Suprapubic skin (tissue), 4 donors: Measurements from ENCODE around the gene NSG2. TPM values are rescaled to one million over a fixed set of nuclear protein-coding genes. Genes with fewer than 3 reads are reported as not detected.

Experiments
- DNase-seq, 2 donors: peaks; one replicate each; pipeline ENCODE4 v3.0.0-alpha.2; 2019; ENCODE audit warnings: low spot score in 2 of 2
- H3K27ac ChIP-seq: fragments of 200-600 bp; sonication (generic); one replicate; pipeline ENCODE4 v1.5.1; 2019
- H3K27me3 ChIP-seq: fragments of 200-600 bp; sonication (generic); one replicate; pipeline ENCODE4 v1.5.1; 2019
- H3K36me3 ChIP-seq: fragments of 200-600 bp; sonication (generic); one replicate; pipeline ENCODE4 v1.5.1; 2019
- H3K4me1 ChIP-seq: fragments of 200-600 bp; sonication (generic); one replicate; pipeline ENCODE4 v1.5.1; 2019
- H3K4me3 ChIP-seq: fragments of 200-600 bp; sonication (generic); one replicate; pipeline ENCODE4 v1.5.1; 2019; ENCODE audit warnings: mild to moderate bottlenecking
- H3K9me3 ChIP-seq: fragments of 200-600 bp; sonication (generic); one replicate; pipeline ENCODE4 v1.5.1; 2019
- CTCF ChIP-seq, 2 donors: fragments of 200-600 bp in 1 of 2; fragments of 450-650 bp in 1 of 2; sonication (generic) in 1 of 2; IDR thresholded peaks; one replicate each; pipeline ENCODE4 v1.5.1; 2016 to 2019; ENCODE audit warnings: antibody characterized with exemption in 2 of 2, mild to moderate bottlenecking in 1 of 2, moderate library complexity in 1 of 2
- EP300 ChIP-seq: sonication (generic); formaldehyde crosslinking; IDR thresholded peaks from one replicate; pipeline ENCODE4 v1.6.1; 2017; ENCODE audit warnings: antibody characterized with exemption
- POLR2A ChIP-seq, 2 donors: fragments of 450-650 bp; IDR thresholded peaks; one replicate each; pipeline ENCODE4 v1.6.1; 2017; ENCODE audit warnings: antibody characterized with exemption in 2 of 2, mild to moderate bottlenecking in 2 of 2, moderate library complexity in 2 of 2
- POLR2AphosphoS5 ChIP-seq, 3 donors: sonication (generic); formaldehyde crosslinking; IDR thresholded peaks; one replicate each; pipeline ENCODE4 v1.6.1; 2017; ENCODE audit warnings: antibody characterized with exemption in 3 of 3
- WGBS: methylation state at CpG from one replicate; pipeline ENCODE4 v1.1.5; 2018; 5-methylcytosine and 5-hydroxymethylcytosine counted together
- total RNA-seq, 4 donors: library from RNA; depleted of rRNA; stranded (reverse); fragments of >200 nt; gene quantifications; one replicate each; pipeline ENCODE4 v1.1.0, GENCODE V29; 2016

The NSG2 gene
- total RNA-seq, 4 donors from 2014 or later, result not detected

DNA sequence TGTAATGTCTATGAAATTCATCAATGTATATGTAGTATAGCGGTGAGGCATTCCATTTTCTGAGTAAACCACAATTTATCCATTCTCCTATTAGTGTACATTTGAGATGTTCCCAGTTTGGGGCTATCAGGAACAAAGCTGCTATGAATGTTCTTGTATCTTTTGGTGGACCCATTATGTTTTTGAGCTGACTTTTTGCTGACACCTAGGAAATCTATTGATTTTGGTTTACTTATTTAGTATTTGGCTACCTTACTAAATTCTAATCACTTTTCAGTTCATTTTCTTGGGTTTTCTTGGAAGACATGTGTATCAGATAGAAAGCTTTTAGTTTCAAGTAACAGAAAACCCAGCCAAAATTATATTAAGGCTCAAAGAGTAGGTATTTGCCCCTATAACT lies 13.7 kb downstream of the NSG2 start:
- 93% methylated on average over 1 of the region's 1 CpG for WGBS
- Histone ChIP-seq H3K27me3 (peaks cover 8% of the 10 kb centered on the region), H3K4me3 (no peak overlapping the region), H3K4me1 (no peaks in the 10 kb centered on the region), H3K27ac (no peak overlapping the region), H3K9me3 (no peaks in the 10 kb centered on the region), H3K36me3 (no peaks in the 10 kb centered on the region)
- TF ChIP-seq POLR2AphosphoS5 (IDR thresholded peaks at IDR 0.05) (no peak), CTCF (IDR thresholded peaks at IDR 0.05) (no peak), EP300 (no peak), POLR2A (IDR thresholded peaks at IDR 0.05) (no peak)
- no peak for DNase-seq

GRCh38 chr5:174063082-174063756 lies 17.7 kb downstream of the NSG2 start:
- Histone ChIP-seq H3K4me1 (no peaks in the 10 kb centered on the region), H3K27ac (no peak overlapping the region), H3K4me3 (no peak overlapping the region), H3K36me3 (no peaks in the 10 kb centered on the region), H3K27me3 (peaks cover 24% of the 10 kb centered on the region), H3K9me3 (no peaks in the 10 kb centered on the region)
- no peak for TF ChIP-seq EP300
- TF ChIP-seq POLR2AphosphoS5 (IDR thresholded peaks at IDR 0.05), result no peak
- TF ChIP-seq POLR2A (IDR thresholded peaks at IDR 0.05), result no peak
- no peak for TF ChIP-seq CTCF (IDR thresholded peaks at IDR 0.05)
- DNase-seq, result no peak

DNA sequence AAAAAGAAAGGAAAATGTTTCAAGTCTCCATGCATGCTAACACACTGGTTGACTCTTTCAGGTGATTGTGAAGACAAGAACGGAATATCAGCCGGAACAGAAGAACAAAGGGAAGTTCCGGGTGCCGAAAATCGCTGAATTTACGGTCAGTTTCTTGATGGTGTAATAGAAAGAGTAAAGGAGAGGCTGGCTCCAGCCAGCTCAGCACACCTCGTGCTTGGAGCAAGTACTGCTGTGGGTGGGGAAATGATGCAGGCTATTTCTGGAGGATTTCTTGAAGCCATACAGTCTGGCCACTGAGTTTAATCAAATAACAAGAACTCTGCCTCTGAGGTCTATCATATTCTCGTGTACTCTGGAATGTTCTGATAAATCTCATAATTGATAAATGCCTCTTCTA lies 18.7 kb downstream of the NSG2 start:
- 54% methylated on average over 8 of the region's 8 CpGs for WGBS
- TF ChIP-seq POLR2AphosphoS5 (IDR thresholded peaks at IDR 0.05) (no peak), EP300 (no peak), POLR2A (IDR thresholded peaks at IDR 0.05) (no peak), CTCF (IDR thresholded peaks at IDR 0.05) (no peak)
- Histone ChIP-seq H3K4me3 (no peak overlapping the region), H3K4me1 (no peaks in the 10 kb centered on the region), H3K9me3 (no peaks in the 10 kb centered on the region), H3K36me3 (no peaks in the 10 kb centered on the region), H3K27ac (no peak overlapping the region), H3K27me3 (peaks cover 27% of the 10 kb centered on the region)
- no peak for DNase-seq

GRCh38 chr5:174065528-174066197 lies 20.2 kb downstream of the NSG2 start:
- DNase-seq, result no peak
- Histone ChIP-seq H3K36me3 (no peaks in the 10 kb centered on the region), H3K4me3 (no peak overlapping the region), H3K4me1 (no peaks in the 10 kb centered on the region), H3K27ac (no peak overlapping the region), H3K9me3 (no peaks in the 10 kb centered on the region), H3K27me3 (peaks cover 27% of the 10 kb centered on the region)
- no peak for TF ChIP-seq POLR2AphosphoS5 (IDR thresholded peaks at IDR 0.05)
- TF ChIP-seq CTCF (IDR thresholded peaks at IDR 0.05), result no peak
- TF ChIP-seq POLR2A (IDR thresholded peaks at IDR 0.05), result no peak
- TF ChIP-seq EP300, result no peak
- 47% methylated on average over 8 of the region's 8 CpGs for WGBS

DNA sequence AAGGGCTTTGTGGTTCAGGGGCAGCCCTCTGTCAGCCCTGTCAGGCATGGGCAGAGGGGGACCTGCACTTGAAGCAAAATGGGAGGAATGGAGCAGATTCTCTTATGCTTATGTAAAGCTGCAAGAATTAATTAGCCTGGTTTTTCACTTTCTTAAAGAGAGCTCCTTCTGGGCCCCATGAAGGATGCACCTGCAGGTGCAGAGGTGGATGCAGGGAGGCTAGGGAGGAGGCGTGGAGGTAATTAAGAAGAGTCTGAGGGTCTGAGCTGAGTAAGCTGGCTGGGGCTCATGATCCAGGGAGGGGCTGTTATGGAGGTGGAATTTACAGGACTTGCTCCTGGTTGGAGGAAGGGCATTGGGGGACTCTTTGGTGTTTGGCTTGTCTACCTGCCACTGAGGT lies 22.0 kb downstream of the NSG2 start:
- Histone ChIP-seq H3K4me1 (no peaks in the 10 kb centered on the region), H3K27me3 (peaks cover 25% of the 10 kb centered on the region), H3K27ac (no peak overlapping the region), H3K9me3 (no peaks in the 10 kb centered on the region), H3K36me3 (no peaks in the 10 kb centered on the region), H3K4me3 (no peak overlapping the region)
- no peak for DNase-seq
- TF ChIP-seq POLR2A (IDR thresholded peaks at IDR 0.05) (no peak), POLR2AphosphoS5 (IDR thresholded peaks at IDR 0.05) (no peak)
- 50% methylated on average over 1 of the region's 1 CpG for WGBS
